NCI-H2171 treated with DMSO at 0.1 percent for 48 hours (cell line): ENCODE results near the gene SUN1.
"Not testable (repeated sequence)": the region's sequence is repeated elsewhere in the genome, so short reads cannot be mapped to it uniquely, and the experiment has no call there.

Source experiments
- DNase-seq: peaks from one replicate; lab custom pipeline; 2025; lab: John Stamatoyannopoulos, UW

The SUN1 gene

GRCh38 chr7:920351-921070, 88.2 kb downstream of the SUN1 start:
- DNase-seq = no peak

- no peak for DNase-seq
Measured at GRCh38 chr7:921071-921461, 88.8 kb downstream of the SUN1 start.

GRCh38 chr7:921581-922333, 89.5 kb downstream of the SUN1 start:
- no peak for DNase-seq

- DNase-seq = no peak
Measured at GRCh38 chr7:922334-923107, 90.2 kb downstream of the SUN1 start.

GRCh38 chr7:923108-924041, 91.1 kb downstream of the SUN1 start:
- no peak for DNase-seq

GRCh38 chr7:924042-924441, 91.8 kb downstream of the SUN1 start:
- not testable (repeated sequence) for DNase-seq
